ENCODE results near the gene XIAP. TPM values are rescaled to one million over a fixed set of nuclear protein-coding genes. Genes with fewer than 3 reads are reported as not detected.

Gene XIAP
- total and polyA plus RNA-seq, 2 experiments from 2014 or later: 12.8 to 25.5 TPM

DNA sequence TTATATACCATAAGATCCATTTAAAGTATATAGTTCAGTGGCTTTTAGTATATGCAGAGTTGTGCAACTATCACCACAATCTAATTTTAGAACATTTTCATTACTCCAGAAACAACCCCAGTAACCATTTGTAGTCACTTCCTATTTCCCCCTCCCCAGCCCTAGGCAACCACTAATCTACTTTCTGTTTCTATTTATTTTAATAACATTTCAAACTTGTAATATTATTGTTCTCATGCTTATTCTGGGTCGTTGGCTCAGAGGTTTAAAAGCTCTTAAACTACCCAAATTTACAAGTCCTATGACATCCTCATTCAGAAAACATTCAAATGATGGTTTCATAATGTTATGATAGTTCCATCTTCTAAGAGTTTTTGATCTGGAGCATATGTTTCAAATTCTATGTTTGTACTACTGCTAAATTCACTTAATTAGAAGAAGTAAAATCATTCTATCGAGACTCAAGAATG is 18.4 kb downstream of the XIAP start:
- no peaks in the 10 kb centered on the region for H4K20me1 ChIP-seq (replicated peaks; ENCODE audit: insufficient read depth)
- no peak overlapping the region for H3K4me3 Mint-ChIP-seq
- no peak for ATAC-seq

More for the DNA sequence above, 18.4 kb downstream of the XIAP start:
- H3F3A ChIP-seq (replicated peaks; ENCODE audit: low read depth): no peaks in the 10 kb centered on the region
- H3K36me3 ChIP-seq (ENCODE audit: insufficient read depth): no peaks in the 10 kb centered on the region
- no peaks in the 10 kb centered on the region for H3K27me3 Mint-ChIP-seq (ENCODE audit: insufficient read depth, low read depth, poor library complexity)
- DNase-seq (ENCODE audit: low spot score): no peak
- H3K4me1 Mint-ChIP-seq: no peaks in the 10 kb centered on the region
- no peaks in the 10 kb centered on the region for H3K9me3 Mint-ChIP-seq
- TF ChIP-seq, protein P1, sequence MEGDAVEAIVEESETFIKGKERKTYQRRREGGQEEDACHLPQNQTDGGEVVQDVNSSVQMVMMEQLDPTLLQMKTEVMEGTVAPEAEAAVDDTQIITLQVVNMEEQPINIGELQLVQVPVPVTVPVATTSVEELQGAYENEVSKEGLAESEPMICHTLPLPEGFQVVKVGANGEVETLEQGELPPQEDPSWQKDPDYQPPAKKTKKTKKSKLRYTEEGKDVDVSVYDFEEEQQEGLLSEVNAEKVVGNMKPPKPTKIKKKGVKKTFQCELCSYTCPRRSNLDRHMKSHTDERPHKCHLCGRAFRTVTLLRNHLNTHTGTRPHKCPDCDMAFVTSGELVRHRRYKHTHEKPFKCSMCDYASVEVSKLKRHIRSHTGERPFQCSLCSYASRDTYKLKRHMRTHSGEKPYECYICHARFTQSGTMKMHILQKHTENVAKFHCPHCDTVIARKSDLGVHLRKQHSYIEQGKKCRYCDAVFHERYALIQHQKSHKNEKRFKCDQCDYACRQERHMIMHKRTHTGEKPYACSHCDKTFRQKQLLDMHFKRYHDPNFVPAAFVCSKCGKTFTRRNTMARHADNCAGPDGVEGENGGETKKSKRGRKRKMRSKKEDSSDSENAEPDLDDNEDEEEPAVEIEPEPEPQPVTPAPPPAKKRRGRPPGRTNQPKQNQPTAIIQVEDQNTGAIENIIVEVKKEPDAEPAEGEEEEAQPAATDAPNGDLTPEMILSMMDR (conservative IDR thresholded peaks at IDR 0.05; ENCODE audit: low read depth in 2 of 2): no peak
- TF ChIP-seq ZNF114 (CRISPR knock-in tag; IDR thresholded peaks at IDR 0.05): no peak
- no peak for TF ChIP-seq ZNF331 (CRISPR knock-in tag; IDR thresholded peaks at IDR 0.05; ENCODE audit: low read depth)
- TF ChIP-seq CREB1 (CRISPR knock-in tag; IDR thresholded peaks at IDR 0.05; ENCODE audit: low read depth): no peak
- TF ChIP-seq EZH2phosphoT487 (IDR thresholded peaks at IDR 0.05; ENCODE audit: unreplicated experiment): no peak
- TF ChIP-seq NANOG (IDR thresholded peaks at IDR 0.05; ENCODE audit: borderline replicate concordance): no peak
- TF ChIP-seq, protein P2, sequence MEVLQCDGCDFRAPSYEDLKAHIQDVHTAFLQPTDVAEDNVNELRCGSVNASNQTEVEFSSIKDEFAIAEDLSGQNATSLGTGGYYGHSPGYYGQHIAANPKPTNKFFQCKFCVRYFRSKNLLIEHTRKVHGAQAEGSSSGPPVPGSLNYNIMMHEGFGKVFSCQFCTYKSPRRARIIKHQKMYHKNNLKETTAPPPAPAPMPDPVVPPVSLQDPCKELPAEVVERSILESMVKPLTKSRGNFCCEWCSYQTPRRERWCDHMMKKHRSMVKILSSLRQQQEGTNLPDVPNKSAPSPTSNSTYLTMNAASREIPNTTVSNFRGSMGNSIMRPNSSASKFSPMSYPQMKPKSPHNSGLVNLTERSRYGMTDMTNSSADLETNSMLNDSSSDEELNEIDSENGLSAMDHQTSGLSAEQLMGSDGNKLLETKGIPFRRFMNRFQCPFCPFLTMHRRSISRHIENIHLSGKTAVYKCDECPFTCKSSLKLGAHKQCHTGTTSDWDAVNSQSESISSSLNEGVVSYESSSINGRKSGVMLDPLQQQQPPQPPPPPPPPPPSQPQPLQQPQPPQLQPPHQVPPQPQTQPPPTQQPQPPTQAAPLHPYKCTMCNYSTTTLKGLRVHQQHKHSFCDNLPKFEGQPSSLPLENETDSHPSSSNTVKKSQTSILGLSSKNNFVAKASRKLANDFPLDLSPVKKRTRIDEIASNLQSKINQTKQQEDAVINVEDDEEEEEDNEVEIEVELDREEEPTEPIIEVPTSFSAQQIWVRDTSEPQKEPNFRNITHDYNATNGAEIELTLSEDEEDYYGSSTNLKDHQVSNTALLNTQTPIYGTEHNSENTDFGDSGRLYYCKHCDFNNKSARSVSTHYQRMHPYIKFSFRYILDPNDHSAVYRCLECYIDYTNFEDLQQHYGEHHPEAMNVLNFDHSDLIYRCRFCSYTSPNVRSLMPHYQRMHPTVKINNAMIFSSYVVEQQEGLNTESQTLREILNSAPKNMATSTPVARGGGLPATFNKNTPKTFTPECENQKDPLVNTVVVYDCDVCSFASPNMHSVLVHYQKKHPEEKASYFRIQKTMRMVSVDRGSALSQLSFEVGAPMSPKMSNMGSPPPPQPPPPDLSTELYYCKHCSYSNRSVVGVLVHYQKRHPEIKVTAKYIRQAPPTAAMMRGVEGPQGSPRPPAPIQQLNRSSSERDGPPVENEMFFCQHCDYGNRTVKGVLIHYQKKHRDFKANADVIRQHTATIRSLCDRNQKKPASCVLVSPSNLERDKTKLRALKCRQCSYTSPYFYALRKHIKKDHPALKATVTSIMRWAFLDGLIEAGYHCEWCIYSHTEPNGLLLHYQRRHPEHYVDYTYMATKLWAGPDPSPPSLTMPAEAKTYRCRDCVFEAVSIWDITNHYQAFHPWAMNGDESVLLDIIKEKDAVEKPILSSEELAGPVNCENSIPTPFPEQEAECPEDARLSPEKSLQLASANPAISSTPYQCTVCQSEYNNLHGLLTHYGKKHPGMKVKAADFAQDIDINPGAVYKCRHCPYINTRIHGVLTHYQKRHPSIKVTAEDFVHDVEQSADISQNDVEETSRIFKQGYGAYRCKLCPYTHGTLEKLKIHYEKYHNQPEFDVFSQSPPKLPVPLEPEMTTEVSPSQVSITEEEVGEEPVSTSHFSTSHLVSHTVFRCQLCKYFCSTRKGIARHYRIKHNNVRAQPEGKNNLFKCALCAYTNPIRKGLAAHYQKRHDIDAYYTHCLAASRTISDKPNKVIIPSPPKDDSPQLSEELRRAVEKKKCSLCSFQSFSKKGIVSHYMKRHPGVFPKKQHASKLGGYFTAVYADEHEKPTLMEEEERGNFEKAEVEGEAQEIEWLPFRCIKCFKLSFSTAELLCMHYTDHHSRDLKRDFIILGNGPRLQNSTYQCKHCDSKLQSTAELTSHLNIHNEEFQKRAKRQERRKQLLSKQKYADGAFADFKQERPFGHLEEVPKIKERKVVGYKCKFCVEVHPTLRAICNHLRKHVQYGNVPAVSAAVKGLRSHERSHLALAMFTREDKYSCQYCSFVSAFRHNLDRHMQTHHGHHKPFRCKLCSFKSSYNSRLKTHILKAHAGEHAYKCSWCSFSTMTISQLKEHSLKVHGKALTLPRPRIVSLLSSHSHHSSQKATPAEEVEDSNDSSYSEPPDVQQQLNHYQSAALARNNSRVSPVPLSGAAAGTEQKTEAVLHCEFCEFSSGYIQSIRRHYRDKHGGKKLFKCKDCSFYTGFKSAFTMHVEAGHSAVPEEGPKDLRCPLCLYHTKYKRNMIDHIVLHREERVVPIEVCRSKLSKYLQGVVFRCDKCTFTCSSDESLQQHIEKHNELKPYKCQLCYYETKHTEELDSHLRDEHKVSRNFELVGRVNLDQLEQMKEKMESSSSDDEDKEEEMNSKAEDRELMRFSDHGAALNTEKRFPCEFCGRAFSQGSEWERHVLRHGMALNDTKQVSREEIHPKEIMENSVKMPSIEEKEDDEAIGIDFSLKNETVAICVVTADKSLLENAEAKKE (CRISPR knock-in tag; IDR thresholded peaks at IDR 0.05): no peak
- no peak for TF ChIP-seq EZH2 (IDR thresholded peaks at IDR 0.05; ENCODE audit: low read depth, unreplicated experiment)
- no peak for TF ChIP-seq JUNB (IDR thresholded peaks at IDR 0.05; ENCODE audit: unreplicated experiment)
- TF ChIP-seq STAT1 (IDR thresholded peaks at IDR 0.05; ENCODE audit: unreplicated experiment): no peak
- TF ChIP-seq, protein P3, sequence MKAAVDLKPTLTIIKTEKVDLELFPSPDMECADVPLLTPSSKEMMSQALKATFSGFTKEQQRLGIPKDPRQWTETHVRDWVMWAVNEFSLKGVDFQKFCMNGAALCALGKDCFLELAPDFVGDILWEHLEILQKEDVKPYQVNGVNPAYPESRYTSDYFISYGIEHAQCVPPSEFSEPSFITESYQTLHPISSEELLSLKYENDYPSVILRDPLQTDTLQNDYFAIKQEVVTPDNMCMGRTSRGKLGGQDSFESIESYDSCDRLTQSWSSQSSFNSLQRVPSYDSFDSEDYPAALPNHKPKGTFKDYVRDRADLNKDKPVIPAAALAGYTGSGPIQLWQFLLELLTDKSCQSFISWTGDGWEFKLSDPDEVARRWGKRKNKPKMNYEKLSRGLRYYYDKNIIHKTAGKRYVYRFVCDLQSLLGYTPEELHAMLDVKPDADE (IDR thresholded peaks at IDR 0.05): no peak
- no peak for TF ChIP-seq POLR2AphosphoS5 (IDR thresholded peaks at IDR 0.05; ENCODE audit: low read depth)
- TF ChIP-seq, protein P4, sequence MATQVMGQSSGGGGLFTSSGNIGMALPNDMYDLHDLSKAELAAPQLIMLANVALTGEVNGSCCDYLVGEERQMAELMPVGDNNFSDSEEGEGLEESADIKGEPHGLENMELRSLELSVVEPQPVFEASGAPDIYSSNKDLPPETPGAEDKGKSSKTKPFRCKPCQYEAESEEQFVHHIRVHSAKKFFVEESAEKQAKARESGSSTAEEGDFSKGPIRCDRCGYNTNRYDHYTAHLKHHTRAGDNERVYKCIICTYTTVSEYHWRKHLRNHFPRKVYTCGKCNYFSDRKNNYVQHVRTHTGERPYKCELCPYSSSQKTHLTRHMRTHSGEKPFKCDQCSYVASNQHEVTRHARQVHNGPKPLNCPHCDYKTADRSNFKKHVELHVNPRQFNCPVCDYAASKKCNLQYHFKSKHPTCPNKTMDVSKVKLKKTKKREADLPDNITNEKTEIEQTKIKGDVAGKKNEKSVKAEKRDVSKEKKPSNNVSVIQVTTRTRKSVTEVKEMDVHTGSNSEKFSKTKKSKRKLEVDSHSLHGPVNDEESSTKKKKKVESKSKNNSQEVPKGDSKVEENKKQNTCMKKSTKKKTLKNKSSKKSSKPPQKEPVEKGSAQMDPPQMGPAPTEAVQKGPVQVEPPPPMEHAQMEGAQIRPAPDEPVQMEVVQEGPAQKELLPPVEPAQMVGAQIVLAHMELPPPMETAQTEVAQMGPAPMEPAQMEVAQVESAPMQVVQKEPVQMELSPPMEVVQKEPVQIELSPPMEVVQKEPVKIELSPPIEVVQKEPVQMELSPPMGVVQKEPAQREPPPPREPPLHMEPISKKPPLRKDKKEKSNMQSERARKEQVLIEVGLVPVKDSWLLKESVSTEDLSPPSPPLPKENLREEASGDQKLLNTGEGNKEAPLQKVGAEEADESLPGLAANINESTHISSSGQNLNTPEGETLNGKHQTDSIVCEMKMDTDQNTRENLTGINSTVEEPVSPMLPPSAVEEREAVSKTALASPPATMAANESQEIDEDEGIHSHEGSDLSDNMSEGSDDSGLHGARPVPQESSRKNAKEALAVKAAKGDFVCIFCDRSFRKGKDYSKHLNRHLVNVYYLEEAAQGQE (IDR thresholded peaks at IDR 0.05; ENCODE audit: unreplicated experiment): no peak
- H3K4me1 ChIP-seq (ENCODE audit: insufficient read depth): no peaks in the 10 kb centered on the region
- H3K9me2 ChIP-seq (ENCODE audit: insufficient read depth): no peaks in the 10 kb centered on the region
- H3K27ac Mint-ChIP-seq: no peak overlapping the region
- no peak overlapping the region for H2AFZ ChIP-seq
- no peak overlapping the region for H3K4me3 ChIP-seq
- H3K36me3 Mint-ChIP-seq (ENCODE audit: low read depth): no peaks in the 10 kb centered on the region
- H3K4me2 ChIP-seq: no peak overlapping the region
- H3K27me3 ChIP-seq (ENCODE audit: insufficient read depth): no peaks in the 10 kb centered on the region
- no peak overlapping the region for H3K27ac ChIP-seq (ENCODE audit: low read depth)
- H3K79me2 ChIP-seq (replicated peaks; ENCODE audit: insufficient read depth): peaks cover 33% of the 10 kb centered on the region
